HG03064 (cell line): ENCODE results near the gene ELMO1.

Experiments used
- ATAC-seq: cut with Tn5 transposase; IDR thresholded peaks from one replicate; pipeline ENCODE4 v1.9.1; 2021; ENCODE audit warnings: low read depth; ENCODE audit not compliant: unreplicated experiment

ELMO1 gene

DNA sequence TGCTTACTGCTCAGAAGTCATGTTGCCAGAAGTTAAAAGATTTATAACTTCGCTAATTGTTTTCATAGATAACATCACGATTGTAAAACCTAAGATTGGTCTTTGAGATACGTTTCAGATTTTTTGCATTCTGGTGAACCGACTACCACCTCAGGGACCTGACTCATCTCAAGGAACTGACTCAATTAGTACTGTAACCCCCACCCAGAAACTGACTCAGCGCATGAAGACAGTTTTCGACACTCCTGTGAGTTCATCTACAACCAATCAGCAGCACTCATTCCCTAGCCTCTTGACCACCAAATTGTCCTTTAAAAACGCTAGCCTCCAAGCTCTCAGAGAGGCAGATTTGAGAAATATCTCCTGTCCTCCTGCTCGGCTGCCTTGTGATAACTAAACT is 72.3 kb downstream of the ELMO1 start:
- ATAC-seq, result no peak

- no peak for ATAC-seq
Measured at GRCh38 chr7:37372750-37373149, 75.9 kb downstream of the ELMO1 start.

DNA sequence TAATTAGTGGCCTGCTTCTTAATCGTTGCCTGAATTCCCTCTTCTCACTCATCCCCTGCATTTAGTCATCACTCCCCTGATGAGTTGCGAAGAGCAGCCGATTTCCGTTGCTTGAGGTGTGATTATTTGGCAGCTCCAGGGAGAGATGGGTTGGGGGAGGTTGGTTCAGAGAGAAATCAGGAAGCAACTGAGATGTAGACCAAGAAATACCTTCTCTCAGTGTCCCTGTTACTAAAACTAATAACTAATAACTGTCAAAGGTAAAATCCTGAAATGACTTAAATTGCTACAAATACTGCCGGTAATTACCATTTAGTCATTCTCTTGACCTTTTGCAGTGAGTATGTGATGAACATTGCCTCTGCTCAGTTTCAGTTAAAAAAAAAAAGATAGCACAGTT is 76.9 kb downstream of the ELMO1 start:
- ATAC-seq, result no peak

DNA sequence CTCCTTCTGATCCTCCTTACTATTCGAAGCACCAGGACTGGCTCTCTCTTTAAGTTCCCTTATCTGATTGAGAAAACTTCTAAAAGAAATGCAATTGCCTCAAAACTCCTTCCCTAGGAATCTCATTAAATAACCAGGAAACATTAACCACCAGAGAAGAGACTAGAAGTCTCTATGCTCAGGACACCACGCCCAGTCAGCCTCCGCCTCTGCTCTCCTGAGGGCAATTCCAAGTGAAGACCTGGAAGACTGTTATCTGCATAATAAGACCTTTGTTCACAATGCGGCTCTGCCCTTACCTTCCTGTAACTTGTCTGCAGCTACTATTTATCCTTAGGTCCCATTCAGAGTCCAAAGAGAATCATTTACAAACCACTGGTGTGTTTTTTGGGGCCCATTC is 78.8 kb downstream of the ELMO1 start:
- no peak for ATAC-seq

GRCh38 chr7:37368540-37368939 is 80.1 kb downstream of the ELMO1 start:
- ATAC-seq, result no peak

DNA sequence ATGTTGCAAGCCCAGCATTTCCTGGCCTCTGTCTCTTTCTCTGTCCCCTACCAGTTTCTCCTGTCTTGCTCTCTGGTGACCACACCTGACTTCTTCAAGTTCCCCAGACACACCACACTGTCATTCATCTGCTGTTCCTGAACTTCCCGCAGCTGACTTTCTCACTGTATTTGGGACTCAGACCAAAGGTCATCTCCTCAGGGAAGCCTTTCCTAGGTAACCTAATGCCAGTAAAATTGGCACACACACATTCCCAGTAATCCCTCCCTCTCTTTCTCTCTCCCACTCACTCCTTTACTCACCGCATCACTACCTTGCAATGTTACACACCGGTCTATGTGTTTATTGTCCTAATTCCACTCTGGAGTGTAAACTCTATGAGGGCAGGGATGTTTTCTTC is 81.7 kb downstream of the ELMO1 start:
- ATAC-seq, result no peak

GRCh38 chr7:37366445-37366844 is 82.2 kb downstream of the ELMO1 start:
- ATAC-seq, result no peak

DNA sequence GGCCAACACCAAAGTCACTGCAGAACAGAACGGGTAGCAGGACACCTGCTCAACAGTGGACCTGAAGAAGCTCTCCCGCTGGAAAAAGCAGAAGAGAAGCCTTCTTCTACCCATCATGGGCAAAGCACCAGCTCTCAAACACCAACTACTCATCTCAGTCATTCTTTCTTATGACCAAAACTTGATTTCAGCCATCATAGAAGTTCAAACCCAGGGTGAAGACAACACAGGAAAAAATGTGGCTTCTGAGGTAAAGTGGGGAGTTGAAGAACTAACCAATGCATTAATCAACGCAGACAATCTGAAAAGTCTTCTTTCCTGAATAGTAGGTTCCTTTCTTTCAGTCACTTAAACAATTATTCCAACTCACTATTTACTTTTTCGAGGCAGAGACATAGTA is 83.3 kb downstream of the ELMO1 start:
- no peak for ATAC-seq

DNA sequence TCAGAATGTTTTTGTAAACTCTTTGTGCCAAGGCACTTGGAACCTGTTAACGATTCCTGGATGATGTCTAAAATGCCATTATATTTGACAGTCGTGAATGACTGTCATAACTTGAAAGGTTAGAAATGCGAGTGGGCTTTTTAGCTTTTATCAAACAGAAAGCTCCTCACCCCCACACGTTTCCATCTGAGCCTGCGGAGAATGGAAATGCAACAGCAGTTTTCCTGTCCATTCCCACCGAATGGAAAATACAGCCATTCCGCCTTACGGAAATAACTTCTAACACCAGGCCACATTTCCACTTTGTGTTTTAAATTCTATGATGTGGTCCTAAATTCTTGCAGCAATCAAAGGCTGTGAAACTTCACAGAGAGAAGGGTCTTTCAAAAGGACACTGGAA is 83.8 kb downstream of the ELMO1 start:
- ATAC-seq, result no peak

DNA sequence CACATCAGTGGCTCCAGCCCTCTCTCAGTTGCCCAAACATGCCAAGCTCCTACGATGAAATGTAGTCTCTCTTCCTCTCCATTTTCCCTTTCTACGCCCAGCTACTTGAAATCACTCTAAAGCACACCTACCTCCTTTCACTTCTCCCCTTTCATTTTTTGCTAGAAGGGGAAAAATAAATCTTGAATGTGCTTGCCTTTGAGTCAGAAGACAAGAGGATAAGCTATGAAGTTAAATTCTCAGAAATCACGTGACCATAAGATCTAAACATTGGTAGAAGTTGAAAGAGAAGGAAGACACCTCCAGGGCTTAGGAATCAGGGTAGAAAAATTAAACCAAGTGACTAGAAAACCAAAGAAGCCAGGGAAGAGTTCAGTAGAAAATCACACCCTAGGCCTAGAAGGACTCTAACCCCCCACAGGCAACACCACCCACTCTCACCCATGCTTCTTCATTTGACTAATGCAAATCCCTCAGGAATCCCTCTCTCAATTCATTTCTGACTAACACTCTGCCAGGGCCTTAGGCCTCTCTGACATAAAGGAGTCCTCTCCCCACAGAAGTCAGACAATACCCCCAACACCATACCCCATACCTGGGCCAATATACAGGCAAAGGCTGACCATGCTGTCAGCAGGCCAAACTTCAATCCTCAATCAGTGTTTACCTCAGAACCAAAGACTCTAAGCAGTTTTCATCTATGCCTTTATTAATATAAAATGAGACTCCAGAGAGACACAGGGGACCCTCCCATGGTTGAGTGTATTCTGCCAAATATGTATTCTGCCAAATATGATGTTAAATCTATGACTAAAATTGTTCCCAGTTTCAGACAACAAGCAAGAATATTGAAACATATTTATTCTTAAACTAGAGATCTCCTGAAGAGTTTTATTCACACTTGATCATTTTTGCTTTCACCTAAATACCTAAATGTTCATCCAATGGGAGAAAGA is 84.8 kb downstream of the ELMO1 start:
- no peak for ATAC-seq

DNA sequence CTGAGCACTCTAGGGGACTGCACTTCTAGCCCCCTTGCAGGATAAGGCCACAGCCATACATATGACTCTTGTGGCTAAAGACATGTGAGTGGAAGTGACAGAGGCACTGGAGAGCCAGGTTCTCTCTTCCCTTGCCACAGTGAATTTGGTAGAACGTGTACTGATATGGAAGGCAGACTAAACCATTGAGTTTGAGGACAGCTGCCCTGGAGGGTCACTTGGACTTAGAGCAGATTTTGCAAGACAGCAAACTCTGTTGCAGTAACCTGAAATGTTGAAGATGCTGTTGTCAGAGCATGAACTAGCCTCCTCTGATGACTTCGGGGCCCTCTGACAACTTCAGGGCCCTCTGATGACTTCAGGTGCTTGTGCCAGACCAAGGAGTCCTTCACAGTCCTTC is 85.9 kb downstream of the ELMO1 start:
- ATAC-seq, result no peak

DNA sequence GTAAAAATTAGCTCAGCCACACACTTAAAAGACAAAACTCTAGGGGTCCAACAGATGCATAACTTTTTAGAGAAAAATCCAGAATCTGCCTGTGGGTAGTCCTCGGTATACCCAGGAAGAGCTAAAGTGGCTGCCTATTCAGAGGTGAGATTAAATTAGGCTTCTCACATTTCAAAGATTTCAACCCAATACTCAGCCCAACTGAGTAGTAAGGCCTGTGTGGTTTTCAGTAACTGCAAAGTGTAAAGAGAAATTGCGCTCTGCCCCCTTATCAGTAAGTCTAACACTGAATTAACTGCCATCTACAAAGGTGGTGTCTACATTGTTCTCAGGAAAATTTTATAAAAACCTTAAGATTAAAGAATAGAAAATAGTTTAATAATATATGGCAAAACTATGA is 88.2 kb downstream of the ELMO1 start:
- no peak for ATAC-seq

- no peak for ATAC-seq
Measured at GRCh38 chr7:37359662-37360444, 88.8 kb downstream of the ELMO1 start.

DNA sequence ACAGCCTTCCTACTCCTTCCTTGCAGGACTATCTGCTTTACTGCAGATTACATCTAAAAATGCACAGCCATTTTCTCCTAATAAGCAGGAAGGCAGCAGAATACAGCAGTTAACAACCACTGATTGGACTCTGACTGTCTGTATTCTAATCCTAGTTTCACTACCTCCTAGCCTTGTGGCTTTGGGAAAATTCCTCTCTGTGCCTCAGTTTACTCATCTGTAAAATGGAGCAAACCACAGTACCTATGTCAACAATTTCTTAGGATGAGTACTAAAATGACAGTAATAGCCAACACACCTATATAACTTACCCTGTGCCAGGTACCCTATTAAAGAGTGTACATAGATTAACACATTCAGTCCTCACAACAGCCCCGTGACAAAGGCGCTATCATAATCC is 89.5 kb downstream of the ELMO1 start:
- ATAC-seq, result no peak

DNA sequence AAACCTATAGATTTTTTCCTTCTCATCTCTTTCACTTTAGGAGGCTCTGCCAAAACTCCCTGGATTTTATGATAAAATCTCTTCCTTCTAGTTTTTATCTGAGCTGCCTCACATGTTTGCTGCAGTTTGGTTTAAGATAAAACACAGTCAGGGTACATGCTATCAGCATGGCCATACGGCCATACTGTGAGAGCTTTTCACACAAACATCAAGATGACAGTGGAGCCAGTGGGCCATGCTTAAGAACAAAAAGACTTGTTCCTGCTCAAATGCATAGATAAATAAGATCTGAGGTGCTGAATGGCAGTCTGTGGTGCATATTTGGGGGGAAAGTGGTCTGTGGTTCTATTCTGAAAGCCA is 91.0 kb downstream of the ELMO1 start:
- ATAC-seq, result no peak

DNA sequence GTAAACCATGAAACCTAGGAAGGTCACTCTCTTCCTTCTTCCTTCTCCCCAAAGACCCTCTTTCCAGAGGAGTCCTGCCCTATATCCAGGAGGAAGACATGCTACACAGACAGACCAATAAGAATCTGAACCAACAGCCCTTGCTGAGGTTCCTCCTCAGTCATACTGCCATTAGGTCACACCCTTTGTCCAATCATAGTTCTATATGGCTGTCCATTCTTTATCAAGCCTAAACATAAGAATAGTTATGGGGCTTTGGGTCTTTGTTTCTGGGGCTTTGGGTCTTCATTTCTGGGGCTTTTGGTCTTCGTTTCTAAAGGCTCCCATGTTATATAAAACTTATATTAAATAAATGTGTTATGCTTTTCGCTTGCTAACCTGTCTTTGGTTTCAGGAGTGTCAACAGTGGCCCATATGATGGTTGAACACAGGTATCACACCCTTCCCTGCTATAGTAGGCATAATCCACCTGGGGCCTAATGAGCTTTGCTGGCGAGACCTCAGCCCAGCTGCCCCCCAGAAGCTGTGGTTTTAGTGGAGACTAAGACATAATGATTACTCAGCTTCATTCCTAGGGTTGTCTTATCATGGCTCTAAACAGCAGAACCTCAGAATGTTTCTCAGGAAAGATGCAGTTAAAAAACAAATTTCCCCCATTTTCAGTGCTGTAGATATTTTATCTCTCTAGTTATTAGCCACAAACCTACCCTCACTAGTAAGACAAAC is 91.6 kb downstream of the ELMO1 start:
- no peak for ATAC-seq

DNA sequence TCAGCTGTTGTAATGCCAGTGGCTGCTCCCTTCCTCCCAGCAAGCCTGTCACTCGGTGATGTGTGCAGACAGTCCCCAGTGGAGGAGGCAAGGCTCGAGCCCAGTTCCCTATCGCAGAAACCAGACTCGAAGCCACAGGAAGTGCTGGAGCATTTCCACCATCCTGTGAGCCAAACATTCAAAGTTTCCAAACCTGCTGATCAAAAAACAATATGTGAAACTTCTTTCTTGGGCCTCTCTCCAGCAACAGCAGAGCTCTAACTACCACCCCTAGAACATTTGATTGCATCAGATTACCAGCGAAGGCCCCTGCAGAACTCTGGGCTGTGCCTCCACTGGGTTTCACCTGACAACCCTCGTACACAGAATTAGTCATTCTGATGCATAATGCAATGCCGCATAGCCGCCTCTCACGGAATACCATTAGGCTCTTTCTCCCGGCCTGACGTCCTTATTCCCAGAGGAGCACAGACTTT is 94.0 kb downstream of the ELMO1 start:
- peak; percentile 42 for ATAC-seq

- no peak for ATAC-seq
Measured at GRCh38 chr7:37353949-37354655, 94.6 kb downstream of the ELMO1 start.

DNA sequence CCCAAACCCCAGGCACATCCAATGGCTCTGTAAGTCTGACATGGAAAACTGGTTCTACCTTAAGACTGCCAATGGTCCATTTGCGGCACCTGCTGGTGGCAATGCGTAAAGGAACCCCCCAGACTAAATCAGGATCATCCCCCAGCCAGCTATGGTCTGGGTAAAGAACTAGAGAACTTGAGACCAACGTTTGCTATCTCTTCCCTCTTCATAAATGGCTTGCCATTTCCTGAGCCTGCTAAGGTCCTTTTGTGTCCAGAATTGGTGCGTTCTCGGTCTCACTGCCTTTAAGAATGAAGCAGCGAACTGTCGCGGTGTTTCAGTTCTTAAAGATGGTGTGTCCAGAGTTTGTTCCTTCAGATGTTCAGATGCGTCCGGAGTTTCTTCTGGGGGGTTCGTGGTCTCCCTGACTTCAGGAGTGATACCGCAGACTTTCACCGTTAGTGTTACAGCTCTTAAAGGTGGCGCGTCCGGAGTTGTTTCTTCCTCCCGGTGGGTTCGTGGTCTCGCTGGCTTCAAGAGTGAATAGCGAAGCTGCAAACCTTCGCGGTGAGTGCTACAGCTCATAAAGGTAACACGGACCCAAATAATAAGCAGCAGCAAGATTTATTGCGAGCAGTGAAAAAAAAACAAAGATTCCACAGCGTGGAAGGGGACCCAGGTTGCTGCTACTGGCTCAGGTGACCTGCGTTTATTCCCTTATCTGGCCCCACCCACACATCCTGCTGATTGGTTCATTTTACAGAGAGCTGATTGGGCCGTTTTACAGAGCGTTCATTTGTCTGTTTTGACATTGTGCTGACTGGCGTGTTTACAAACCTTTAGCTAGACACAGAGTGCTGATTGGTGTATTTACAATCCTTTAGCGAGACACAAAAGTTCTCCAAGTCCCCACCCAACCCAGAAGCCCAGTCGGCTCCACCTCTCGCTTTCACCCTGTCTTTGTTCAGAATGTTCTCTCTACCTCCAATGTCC is 95.4 kb downstream of the ELMO1 start:
- peak; percentile 54 for ATAC-seq
